ENCODE measurements around the gene PTPDC1.

DNA sequence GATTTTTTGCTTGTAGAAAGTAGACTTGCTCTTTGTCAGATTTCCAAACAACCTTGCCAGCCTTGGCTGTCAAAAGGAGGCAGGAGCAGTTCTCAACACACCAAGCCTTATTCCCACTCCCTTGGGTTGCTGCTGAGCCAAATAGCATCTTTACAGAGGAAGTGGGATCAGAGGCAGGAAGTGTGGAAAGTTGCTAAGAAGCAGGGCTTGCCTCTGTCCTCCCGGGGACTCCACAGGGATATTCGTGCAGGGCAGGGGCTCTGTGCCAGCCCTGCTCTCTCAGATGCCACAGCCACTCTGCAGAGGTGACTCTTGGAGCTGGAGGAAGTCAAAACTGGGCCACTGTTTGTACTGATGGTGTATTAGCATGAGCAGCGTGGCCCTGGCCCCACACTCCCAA, 24.3 kb downstream of the PTPDC1 start:
- no peak for TF ChIP-seq POLR2A (IDR thresholded peaks at IDR 0.05; ENCODE audit: low read length)
- no peak for TF ChIP-seq GATA1 (IDR thresholded peaks at IDR 0.05; ENCODE audit: low read depth, low read length)
